Muscle layer of colon (tissue), 2 donors: ENCODE data around the gene KSR1.
A peak's percentile ranks its signal among the peaks of the same experiment; 100 is the strongest.

ENCODE experiments used
- H3K27ac ChIP-seq: one replicate; pipeline ENCODE4 v1.7.0; 2013; ENCODE audit warnings: low read depth, mild to moderate bottlenecking, low read length, moderate library complexity
- H3K27me3 ChIP-seq, 2 donors: one replicate each; pipeline ENCODE4 v1.7.0; 2013; ENCODE audit warnings: low read length in 2 of 2, mild to moderate bottlenecking in 2 of 2; ENCODE audit not compliant: insufficient read depth in 2 of 2, control insufficient read depth in 1 of 2
- H3K36me3 ChIP-seq: one replicate; pipeline ENCODE4 v1.7.0; 2013; ENCODE audit warnings: mild to moderate bottlenecking, low read length; ENCODE audit not compliant: insufficient read depth
- H3K4me1 ChIP-seq: one replicate; pipeline ENCODE4 v1.7.0; 2013; ENCODE audit warnings: mild to moderate bottlenecking, low read length; ENCODE audit not compliant: insufficient read depth
- H3K4me3 ChIP-seq, 2 donors: one replicate each; pipeline ENCODE4 v1.7.0; 2013; ENCODE audit warnings: low read length in 2 of 2, low read depth in 1 of 2, mild to moderate bottlenecking in 1 of 2, moderate library complexity in 1 of 2
- H3K9ac ChIP-seq: one replicate; pipeline ENCODE4 v1.7.0; 2013; ENCODE audit warnings: low read length
- H3K9me3 ChIP-seq: one replicate; pipeline ENCODE4 v1.7.0; 2013; ENCODE audit warnings: mild to moderate bottlenecking, low read length
- donor health status: abdominal sarcoma.
- donor health status: Adenocarcinoma of cecum.

Gene KSR1

GRCh38 chr17:27512511-27513346 is 56.5 kb downstream of the KSR1 start:
- Histone ChIP-seq H3K36me3 (no peaks in the 10 kb centered on the region), H3K27me3 (no peaks in the 10 kb centered on the region), H3K9me3 (no peaks in the 10 kb centered on the region), H3K4me1 (peaks cover 56% of the 10 kb centered on the region), H3K4me3 (no peak overlapping the region), H3K27ac (peak overlapping the region; percentile 9), H3K9ac (no peak overlapping the region)

GRCh38 chr17:27513849-27514248 is 57.6 kb downstream of the KSR1 start:
- peaks cover 56% of the 10 kb centered on the region for H3K4me1 ChIP-seq
- peak overlapping the region; percentile 4 for H3K27ac ChIP-seq

GRCh38 chr17:27514595-27515413 is 58.6 kb downstream of the KSR1 start:
- Histone ChIP-seq H3K9me3 (no peaks in the 10 kb centered on the region), H3K4me1 (peaks cover 62% of the 10 kb centered on the region), H3K36me3 (no peaks in the 10 kb centered on the region), H3K4me3 (no peak overlapping the region), H3K27ac (peak overlapping the region; percentile 41), H3K9ac (no peak overlapping the region), H3K27me3 (no peaks in the 10 kb centered on the region)

More at GRCh38 chr17:27513849-27514248, 57.6 kb downstream of the KSR1 start:
- Histone ChIP-seq H3K4me3 (no peak overlapping the region), H3K36me3 (no peaks in the 10 kb centered on the region), H3K9me3 (no peaks in the 10 kb centered on the region), H3K9ac (no peak overlapping the region), H3K27me3 (no peaks in the 10 kb centered on the region)

GRCh38 chr17:27518048-27518447 is 61.8 kb downstream of the KSR1 start:
- no peaks in the 10 kb centered on the region for H3K9me3 ChIP-seq
- H3K27ac ChIP-seq, result no peak overlapping the region
- no peak overlapping the region for H3K9ac ChIP-seq
- peaks cover 62% of the 10 kb centered on the region for H3K4me1 ChIP-seq
- no peaks in the 10 kb centered on the region for H3K36me3 ChIP-seq
- H3K4me3 ChIP-seq, result no peak overlapping the region
- H3K27me3 ChIP-seq, result no peaks in the 10 kb centered on the region

- Histone ChIP-seq H3K9me3 (no peaks in the 10 kb centered on the region), H3K4me1 (peaks cover 54% of the 10 kb centered on the region), H3K4me3 (no peak overlapping the region), H3K27ac (no peak overlapping the region), H3K27me3 (no peaks in the 10 kb centered on the region), H3K36me3 (no peaks in the 10 kb centered on the region), H3K9ac (no peak overlapping the region)
Measured at GRCh38 chr17:27518545-27519521, 62.6 kb downstream of the KSR1 start.

- Histone ChIP-seq H3K4me1 (peaks cover 47% of the 10 kb centered on the region), H3K27me3 (no peaks in the 10 kb centered on the region), H3K27ac (no peak overlapping the region), H3K4me3 (no peak overlapping the region), H3K9ac (no peak overlapping the region), H3K36me3 (no peaks in the 10 kb centered on the region), H3K9me3 (no peaks in the 10 kb centered on the region)
Measured at GRCh38 chr17:27519550-27519949, 63.3 kb downstream of the KSR1 start.

- H3K27ac ChIP-seq, result peak overlapping the region; percentile 6
- H3K36me3 ChIP-seq, result no peaks in the 10 kb centered on the region
- H3K4me1 ChIP-seq, result peaks cover 44% of the 10 kb centered on the region
- H3K9me3 ChIP-seq, result no peaks in the 10 kb centered on the region
- H3K27me3 ChIP-seq, result no peaks in the 10 kb centered on the region
- no peak overlapping the region for H3K4me3 ChIP-seq
- H3K9ac ChIP-seq, result no peak overlapping the region
Measured at GRCh38 chr17:27520491-27521185, 64.4 kb downstream of the KSR1 start.

GRCh38 chr17:27521281-27522027 is 65.2 kb downstream of the KSR1 start:
- Histone ChIP-seq H3K4me1 (peaks cover 47% of the 10 kb centered on the region), H3K36me3 (no peaks in the 10 kb centered on the region), H3K27me3 (no peaks in the 10 kb centered on the region), H3K9ac (no peak overlapping the region), H3K4me3 (no peak overlapping the region), H3K9me3 (no peaks in the 10 kb centered on the region), H3K27ac (no peak overlapping the region)

GRCh38 chr17:27522028-27522635 is 65.9 kb downstream of the KSR1 start:
- H3K9ac ChIP-seq, result no peak overlapping the region
- H3K27ac ChIP-seq, result no peak overlapping the region
- H3K4me3 ChIP-seq, result no peak overlapping the region
- H3K27me3 ChIP-seq, result no peaks in the 10 kb centered on the region
- no peaks in the 10 kb centered on the region for H3K9me3 ChIP-seq
- peaks cover 53% of the 10 kb centered on the region for H3K4me1 ChIP-seq
- no peaks in the 10 kb centered on the region for H3K36me3 ChIP-seq

GRCh38 chr17:27523712-27524111 is 67.5 kb downstream of the KSR1 start:
- Histone ChIP-seq H3K4me1 (peaks cover 53% of the 10 kb centered on the region), H3K9ac (no peak overlapping the region), H3K36me3 (no peaks in the 10 kb centered on the region), H3K4me3 (no peak overlapping the region), H3K9me3 (no peaks in the 10 kb centered on the region), H3K27me3 (no peaks in the 10 kb centered on the region), H3K27ac (no peak overlapping the region)
